SKM-1 (cell line): Measurements from ENCODE around the gene LGI4.
A peak's percentile ranks its signal among the peaks of the same experiment; 100 is the strongest.
"Not testable (repeated sequence)": the region's sequence is repeated elsewhere in the genome, so short reads cannot be mapped to it uniquely, and the experiment has no call there.

ENCODE experiments used
- DNase-seq: peaks from one replicate; lab custom pipeline; 2025; ENCODE audit not compliant: unreplicated experiment; lab: John Stamatoyannopoulos, UW

LGI4 gene

DNA sequence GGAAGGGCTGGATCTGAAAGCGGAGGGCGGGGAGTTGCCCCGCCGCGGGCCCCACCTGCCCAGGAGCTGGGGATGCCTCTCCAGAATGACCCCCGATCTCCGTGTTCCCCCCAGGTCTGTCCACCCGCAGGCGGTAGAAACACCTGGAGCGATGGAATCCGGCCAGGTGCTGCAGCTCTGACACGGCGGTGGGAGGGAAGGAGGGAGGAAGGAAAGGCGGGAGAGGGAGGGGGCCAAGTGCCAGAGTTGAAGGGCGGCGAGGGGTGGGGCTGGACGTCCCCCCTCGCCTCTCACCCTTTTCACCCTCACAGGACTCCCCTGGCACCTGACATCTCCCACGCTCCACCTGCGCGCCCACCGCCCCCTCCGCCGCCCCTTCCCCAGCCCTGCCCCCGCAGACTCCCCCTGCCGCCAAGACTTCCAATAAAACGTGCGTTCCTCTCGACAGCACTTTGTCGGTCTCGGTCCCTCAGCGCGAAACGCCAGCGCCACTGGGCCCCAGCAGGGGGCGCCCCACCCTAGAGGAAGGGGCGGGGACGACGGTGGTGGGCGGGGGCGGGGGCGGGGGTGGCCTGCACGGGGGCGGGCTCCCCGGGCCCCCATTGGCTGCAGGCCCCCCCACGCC lies 7.9 kb upstream of the LGI4 start:
- peak; percentile 26 for DNase-seq

DNA sequence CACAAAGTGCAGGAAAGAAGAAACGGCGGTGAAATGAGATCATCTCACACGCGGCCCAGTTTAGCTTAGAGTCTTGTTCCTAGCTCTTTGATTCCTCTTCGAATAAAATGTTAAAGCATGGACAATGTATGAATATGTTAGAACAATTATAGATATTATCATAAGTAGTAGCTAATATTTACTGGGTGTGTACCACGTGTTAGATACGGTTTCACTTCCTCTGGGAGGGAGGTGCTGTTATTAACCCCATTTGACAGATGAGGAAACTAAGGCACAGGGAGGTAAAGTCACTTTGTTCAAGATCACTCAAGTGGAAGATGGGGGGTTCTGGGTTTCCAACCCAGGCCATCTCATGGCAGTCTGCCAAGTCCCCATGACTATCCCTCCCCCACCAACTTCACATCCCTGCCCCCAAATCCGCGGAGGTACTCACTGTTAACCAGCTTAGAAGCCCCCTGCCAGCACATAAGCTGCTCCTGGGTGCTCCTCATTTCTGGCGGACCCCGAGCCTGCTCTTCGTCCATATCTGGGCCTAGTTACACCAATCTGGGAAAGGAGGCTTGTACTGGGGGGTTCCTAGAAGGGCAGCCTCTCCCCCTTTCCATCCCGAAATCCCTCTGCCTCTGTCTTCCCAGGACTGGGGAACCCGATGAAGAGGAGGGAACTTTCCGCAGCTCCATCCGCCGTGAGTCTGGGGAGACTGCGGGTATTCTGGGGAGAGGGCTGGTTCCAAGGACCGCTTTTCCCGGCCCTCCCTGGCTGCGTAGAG lies 7.2 kb upstream of the LGI4 start:
- no peak for DNase-seq

DNA sequence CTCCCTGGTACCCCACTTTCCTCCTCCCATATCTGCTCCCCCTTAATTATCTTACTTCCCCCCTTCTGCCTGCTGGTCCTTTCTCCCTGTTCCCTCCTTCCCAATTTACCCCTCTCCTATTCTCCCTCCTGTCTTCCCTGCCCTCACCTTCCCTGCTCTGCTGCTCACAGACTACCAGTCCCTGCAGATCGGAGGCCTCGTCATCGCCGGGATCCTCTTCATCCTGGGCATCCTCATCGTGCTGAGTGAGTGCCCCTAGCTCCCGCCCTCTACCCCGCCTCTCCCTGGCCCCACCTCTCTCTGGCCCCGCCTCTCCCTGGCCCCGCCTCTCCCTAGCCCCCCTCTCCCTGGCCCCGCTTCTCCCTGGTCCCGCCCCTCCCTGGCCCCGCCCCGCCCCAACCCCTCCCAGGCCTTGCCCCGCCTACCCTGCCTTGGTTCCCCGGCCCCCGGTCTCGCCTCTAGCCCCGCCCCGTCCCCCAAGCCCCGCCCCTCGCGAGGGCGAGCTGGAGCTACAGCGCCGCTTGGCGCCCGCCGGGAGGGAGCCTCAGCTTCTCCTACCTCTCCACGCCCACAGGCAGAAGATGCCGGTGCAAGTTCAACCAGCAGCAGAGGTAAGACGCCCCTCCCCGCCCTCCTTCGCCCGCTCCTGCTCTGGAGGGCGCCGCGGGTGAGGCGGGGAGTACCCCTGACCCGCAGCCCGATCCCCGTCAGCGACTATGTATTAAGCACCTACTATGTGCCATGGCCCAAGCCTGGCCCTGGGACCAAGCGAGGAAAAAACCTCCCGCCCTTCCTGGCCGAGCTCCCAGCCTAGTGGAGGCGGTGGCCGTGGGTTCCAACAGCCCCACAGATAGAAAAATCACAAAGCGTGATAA lies 6.3 kb upstream of the LGI4 start:
- peak; percentile 72 for DNase-seq

DNA sequence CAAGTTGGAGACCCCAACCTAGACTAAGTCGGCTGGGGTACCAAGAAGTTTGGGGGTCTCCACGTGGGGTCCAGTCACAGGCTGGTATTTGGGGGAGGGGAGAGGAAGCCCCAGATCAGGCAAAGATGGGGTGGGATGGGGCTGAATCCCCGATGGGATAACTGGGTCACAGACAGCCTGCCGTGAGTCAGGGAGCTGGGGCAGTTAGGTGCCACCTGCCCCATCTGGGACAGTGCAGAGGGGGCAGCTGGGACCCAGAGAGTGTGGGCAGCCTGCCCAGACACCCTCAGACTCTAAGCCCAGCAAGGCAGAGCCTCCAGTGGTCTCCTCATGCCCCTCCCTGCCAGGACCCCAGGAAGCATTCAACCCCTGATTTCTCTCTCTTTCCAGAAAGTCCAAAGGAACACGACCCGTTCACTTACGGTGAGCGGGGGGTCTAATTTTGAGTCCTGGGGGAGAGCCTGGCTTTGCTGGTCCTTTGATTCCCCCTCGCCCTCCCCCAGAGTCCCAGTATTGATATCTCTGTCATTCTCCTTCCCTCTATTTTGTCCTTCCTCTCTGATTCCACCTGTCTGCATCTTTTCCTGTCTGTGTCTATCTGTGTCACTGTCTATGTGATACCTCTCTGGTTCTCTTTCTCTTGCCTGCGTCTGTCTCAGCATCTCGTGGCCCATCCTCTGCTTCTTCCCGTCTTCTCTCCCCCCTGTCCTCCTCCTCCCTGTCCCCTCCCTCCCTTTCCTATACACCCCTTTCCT lies 5.5 kb upstream of the LGI4 start:
- DNase-seq = no peak

DNA sequence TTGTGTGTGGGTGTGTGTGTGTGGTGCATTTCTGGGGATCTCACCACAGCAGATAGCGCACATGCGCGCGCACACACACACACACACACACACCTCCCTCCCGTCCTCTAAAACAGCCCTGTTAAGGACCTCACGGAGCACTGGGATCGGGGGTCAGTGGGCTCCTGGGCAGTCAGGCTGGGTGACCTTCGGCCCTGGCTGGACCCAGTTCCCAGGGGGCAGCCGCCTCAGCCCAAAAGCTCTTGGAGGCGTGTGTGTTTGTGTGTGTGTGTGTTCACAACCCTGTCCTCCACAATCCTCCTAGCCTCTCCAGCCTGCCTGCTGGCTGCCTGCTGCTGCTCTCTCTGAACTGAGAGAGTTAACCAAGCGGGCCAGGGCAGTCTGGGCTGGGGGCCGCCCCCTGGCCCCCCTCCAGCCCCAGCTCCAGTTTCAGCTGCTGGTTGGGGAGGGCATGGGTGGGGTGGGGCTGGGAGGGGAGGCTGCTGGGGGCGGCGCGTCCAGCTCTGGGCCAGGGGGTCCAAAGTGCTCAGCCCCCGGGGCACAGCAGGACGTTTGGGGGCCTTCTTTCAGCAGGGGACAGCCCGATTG lies 3.5 kb upstream of the LGI4 start, which contains the start of gene FXYD1:
Gene FXYD1, plus strand, starts transcription at position 520 of the 588 bp plus-strand sequence. CDS start 1,256 bp downstream, outside the sequence.
- DNase-seq = no peak

DNA sequence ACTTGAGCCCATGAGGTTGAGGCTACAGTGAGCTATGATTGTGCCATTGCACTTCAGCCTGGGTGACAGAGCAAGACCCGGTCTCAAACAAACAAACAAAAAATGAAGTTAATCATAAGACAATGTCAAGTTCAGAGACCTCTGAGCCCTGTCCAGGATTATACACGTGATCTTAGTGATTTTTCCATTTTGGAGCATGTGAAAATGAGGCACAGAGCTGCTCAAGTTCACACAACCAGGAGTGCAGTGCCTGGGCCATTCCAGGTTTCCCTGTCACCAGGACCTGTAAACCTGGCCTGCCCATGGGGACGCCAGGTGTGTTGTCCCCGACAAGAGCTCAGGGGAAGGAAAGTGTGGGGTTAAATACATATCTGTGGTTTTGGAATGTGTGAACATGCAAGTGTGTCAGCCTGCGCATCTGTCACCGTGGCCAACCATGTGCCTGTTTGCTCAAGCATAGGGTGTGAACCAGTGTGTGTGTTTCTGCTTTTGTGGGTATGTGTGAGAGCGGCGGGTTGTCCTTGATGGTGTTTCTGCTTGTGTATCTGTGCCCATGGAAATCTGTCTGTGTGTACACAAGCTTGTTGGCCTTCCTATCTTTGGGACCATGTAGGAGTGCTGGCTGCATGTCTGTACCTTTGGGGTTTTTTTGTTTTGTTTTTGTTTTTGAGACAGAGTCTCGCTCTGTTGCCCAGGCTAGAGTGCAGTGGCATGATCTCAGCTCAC lies 2.3 kb upstream of the LGI4 start:
- DNase-seq = no peak

DNA sequence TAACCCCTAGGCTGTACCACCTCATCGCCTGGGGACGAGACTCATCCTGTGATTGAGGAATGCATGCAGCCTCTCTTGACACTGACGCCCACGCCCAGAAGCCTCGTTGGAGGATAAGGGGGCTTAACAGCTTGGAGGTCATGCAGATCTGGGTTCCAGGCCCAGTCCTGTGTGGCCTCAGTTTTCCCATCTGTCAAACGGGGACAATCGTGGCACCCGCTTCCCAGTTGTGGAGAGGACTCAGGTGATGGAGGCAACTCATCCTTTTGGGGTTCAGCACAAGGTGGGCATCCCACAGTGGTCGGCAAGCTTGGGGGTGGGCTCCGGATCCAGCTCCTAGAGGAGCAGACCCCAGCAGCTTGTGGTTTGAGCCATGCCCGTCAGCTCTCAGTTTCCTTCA lies 1.4 kb upstream of the LGI4 start:
- no peak for DNase-seq

DNA sequence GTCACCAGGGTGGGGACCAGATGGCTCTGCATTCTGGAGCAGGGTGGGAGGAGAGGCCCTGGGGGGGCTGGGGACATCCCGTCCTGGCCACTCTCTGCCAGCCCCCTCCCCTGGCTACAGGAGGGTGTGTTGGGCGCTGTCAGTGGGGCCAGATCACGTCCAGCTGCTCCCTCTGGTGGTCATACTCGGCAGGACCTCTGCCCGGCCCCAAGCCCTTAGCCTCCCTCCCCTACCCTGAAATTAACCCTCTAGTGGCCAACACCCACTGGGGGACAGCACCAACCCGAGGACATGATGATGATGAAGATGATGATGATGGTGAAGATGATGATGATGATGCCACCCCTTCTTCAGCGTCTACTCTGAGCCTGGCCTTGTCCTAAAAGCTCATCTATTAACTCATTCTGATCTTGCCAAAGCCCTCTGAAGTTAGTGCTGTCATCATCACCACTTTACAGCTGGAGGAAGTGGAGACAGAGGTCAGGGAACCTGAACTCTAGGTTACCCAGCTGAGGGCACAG lies 590 bp upstream of the LGI4 start:
- peak; percentile 51 for DNase-seq

DNA sequence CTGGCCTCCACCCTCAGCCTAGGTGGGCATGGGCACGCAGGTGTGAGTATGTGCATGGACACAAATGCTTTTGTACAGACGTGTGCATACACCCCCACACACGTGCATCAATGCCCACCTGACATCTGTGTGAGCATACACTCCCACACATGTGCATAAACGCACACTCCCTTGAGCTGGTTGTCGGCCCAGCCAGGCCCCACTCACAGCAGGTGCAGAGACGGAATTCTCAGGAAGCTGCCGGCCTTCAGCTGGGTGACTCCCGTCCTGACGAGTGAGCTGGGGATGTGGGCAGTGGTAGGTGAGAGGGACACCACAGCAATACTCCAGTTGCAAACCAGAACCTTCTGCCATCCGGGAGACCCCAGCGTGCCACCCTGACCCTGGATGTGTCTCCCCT lies 1.0 kb downstream of the LGI4 start:
- no peak for DNase-seq

DNA sequence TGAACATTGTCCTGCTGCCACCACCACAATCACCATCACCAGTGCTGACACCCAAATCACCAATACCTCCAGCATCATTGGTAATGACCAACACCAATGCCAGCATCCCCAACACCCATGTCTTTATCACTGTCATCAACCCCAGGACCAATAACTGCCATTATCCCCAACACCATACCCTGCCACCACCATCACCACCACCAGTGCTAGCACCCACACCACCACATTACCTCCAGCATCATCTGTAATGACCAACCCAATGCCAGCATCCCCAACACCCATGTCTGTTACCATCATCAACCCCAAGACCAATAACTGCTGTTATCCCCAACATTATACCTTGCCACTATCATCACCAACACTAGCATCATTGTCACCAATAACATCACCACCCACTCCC lies 2.6 kb downstream of the LGI4 start:
- DNase-seq = no peak

DNA sequence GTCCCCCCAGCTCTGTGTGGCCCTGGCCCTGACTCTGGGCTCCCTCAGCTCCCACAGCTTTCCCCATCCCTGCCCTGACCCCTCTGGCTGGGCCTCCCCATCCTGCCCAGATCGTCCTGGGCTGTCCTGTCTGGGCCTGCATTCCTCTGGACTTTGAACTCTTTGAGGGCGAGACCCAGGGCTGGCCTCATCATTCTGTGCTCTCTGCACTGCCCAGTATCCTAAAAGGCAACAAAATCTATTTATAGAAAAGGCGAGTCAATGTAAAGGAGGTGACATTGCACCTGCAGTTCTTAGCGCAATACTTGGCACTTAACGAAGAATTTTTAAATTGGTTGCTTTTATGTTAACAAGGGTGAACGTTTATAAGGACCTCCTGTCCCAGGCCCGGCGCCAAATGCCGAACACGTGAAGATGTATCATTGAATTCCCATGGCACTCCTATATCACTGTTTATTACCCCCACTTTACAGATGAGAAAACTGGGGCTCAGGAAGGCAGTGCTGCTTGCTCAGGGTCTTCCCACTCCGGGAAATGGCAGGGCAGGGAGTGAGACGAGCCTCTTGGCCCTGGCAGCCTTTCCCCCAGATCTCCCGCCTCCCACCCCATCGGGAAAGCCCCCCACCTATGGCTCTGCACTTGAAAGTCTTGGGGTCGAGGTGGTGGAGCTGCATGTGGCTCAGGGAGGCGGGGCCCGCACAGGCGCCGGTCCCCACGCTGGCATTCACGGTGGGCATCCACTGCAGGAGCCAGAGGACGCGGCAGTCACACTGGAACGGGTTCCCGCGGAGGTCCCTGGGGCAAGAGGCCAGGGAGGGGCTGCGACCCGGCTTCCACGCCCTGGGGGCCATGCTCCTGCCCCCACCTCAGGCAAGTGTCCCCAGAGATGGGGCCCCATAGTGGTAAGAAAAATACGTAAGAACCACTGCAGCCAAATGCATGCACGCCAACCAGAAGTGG lies 3.8 kb downstream of the LGI4 start:
- no peak for DNase-seq

DNA sequence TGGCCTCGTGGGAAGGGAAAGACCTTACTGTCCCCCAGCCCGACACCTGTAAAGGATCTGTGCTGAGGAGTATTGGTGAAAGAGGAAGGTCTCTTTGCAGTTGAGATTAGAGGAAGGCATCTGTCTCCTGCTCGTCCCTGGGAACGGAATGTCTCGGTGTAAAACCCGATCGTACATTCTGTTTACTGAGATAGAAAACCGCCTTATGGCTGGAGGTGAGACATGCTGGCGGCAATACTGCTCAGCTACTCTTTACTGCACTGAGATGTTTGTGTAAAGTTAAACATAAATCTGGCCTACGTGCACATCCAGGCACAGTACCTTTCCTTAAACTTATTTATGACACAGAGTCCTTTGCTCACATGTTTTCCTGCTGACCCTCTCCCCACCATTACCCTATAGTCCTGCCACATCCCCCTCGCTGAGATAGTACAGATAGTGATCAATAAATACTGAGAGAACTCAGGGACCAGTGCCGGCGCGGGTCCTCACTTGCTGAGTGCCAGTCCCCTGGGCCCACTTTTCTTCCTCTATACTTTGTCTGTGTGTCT lies 5.1 kb downstream of the LGI4 start:
- not testable (repeated sequence) for DNase-seq

DNA sequence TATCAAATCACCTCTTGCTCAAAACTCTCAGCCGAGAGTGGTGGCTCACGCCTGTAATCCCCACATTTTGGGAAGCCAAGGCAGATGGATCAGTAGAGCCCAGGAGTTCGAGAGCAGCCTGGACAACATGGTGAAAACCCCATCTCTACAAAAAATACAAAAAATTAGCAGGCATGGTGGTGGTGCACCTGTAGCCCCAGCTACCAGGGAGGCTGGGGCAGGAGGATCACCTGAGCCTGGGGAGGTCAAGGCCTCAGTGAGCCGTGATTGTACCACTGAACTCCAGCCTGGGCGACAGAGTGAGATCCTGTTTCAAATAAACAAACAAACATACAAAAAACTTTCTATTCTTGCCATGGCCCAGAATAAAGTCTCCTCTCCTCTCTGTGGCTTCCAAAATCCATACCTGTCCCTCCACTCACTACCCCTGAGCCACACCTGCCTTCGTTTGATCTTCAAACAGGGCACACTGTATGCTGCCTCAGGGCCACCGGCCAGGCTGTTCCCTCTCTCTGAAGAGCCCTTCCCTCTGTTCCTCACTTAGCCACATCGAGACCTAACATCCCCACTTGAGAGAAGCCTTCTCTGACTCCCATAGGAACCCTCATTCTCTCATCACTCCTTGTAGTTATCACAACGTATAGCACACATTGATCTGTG lies 6.3 kb downstream of the LGI4 start:
- no peak for DNase-seq

DNA sequence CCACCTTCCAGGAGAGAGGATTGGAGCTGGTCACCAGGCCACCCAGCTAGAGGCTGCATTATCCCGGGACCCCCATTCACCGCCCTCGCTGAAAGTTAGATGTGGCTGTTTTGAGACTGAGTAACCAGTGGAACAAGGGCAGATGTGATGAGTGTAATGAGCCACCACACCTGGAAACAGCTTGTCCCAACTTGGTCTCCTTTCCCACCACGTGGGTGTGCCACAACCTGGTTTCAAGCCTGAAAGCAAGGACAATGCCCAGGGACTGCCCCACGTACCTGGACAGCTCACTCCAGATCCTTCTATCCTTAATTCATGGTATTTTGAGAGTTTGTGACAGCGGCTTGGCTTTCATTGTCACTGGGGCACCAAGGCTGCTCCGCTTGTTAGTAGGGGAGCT lies 7.0 kb downstream of the LGI4 start:
- no peak for DNase-seq

DNA sequence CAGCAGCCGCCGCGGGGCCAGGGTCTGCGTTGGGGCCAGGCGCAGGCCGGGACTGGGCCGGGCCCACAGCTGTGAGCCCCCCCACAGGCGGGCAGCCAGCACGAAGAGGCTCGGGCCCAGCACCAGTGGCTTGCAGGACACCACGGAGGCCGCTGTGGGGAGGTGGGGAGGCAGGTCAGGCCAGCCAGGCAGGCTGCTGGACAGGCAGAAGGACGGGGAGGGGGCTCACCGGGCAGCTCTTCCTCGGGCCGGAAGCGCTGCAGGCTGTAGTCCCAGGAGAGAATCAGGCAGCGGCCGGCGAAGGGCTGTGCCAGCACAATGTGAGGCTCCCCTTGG lies 8.3 kb downstream of the LGI4 start:
- DNase-seq = no peak

DNA sequence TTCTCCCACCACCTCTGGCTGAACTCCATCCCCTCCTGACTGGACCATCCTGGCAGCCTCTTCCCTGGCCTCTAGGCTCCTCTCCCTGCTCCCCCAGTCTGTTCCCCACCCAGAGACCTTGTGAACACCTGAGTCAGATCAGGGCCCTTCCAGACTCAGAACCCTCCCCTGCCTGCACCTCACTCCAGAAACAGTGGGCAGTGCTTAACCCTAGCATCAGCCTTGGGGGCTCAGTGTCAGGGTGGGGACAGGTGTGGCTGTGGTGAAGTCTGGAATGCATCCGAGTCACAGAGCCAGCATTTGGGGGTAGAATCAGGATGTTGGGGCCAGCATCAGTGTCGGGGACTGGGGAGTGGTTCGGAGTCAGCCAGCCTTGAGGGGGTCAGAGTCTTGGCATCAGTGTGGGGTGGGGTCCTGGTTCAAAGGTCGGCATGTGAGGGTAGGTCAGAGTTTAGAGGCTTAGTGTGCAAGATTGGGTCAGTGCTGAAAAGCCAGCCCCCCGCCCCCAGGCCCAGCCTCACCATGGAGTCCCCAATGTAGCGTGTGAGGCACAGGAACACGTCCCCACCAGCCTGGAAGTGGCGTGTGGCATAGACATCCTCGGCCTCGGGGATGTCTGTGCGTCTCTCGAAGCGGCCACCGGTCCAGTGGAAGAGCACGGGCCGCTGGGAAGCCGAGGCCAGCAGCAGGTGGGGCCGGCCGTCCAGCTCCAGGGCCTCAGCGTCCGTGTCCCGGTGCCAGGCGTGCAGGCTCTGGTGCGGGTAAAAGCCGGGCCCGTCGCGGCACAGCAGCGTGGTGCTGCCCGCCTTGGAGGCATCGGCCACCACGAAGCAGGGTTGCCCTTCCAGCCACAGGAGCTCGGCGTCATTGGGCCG lies 8.9 kb downstream of the LGI4 start:
- no peak for DNase-seq

DNA sequence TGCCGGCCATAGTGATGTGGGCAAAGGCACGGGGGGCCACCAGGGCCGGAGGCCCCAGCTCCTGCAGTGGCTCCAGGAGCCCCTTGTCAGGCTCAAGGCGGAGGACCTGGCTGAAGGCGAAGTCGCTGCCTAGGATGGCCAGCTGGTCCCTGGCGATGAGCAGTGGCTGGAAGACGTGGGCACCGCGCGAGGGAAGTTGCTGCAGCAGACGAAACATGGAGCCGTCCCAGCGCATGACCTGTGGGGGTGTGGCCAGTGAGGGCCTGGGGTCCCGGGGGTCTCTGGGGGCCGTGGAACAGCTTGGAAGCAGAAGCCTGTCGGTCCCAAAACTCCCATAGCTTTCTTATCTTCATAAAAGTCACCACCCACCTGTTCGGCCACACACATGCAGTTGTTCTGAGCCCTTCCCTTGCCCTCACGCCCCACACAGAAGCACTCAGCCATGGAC lies 9.6 kb downstream of the LGI4 start:
- DNase-seq = no peak
